IPS-NIHi7 (cell line): ENCODE measurements around the gene GOLGA8M.
A peak's percentile ranks its signal among the peaks of the same experiment; 100 is the strongest.
"Not testable (repeated sequence)": the region's sequence is repeated elsewhere in the genome, so short reads cannot be mapped to it uniquely, and the experiment has no call there.

Source experiments
- DNase-seq: peaks from one replicate; pipeline ENCODE4 v3.0.0; 2012; ENCODE audit warnings: mixed read lengths; ENCODE audit errors: extremely low spot score

The GOLGA8M gene, protein sequence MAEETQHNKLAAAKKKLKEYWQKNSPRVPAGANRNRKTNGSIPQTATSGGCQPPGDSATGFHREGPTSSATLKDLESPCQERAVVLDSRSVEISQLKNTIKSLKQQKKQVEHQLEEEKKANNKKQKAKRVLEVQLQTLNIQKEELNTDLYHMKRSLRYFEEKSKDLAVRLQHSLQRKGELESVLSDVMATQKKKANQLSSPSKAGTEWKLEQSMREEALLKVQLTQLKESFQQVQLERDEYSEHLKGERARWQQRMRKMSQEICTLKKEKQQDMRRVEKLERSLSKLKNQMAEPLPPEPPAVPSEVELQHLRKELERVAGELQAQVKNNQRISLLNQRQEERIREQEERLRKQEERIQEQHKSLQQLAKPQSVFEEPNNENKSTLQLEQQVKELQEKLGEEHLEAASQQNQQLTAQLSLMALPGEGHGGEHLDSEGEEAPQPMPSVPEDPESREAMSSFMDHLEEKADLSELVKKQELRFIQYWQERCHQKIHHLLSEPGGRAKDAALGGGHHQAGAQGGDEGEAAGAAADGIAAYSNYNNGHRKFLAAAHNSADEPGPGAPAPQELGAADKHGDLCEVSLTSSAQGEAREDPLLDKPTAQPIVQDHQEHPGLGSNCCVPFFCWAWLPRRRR

DNA sequence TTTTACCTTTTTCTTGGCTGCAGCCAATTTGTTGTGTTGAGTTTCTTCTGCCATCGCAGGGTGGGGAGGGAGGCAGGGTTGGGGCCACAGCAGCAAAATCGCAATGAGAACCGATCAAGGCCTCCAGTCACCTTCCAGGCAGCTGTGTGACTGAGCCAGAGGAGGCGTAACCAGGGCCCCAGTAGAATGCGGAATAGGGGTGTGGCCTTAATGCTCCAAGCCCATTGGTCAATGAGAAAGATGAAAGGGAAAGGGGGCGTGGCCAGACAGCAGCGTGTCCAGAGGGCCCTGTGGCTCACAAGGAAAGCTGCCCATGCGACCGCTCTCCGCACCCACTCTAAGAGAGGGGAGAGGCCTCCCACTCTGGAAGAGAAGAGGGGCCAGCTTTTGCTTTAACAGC is at the start of gene GOLGA8M:
GOLGA8M (minus strand) TSS at position 152 of the 400 bp plus-strand sequence; CDS start at position 54, 98 bp downstream.
- not testable (repeated sequence) for DNase-seq

DNA sequence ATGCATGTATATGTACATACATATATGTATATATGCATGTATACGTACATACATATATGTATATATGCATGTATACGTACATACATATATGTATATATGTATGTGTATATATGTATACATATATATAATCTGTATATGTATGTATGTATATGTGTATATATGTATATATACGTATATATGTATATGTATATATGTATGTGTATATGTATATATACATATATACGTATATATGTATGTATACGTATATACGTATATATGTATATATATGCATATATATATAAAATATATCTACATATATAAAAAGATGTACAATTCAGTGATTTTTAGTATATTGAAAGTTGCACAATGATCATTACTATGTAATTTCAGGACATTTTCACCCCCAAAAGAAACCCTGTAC is 30.7 kb upstream of the GOLGA8M start:
- DNase-seq = not testable (repeated sequence)

DNA sequence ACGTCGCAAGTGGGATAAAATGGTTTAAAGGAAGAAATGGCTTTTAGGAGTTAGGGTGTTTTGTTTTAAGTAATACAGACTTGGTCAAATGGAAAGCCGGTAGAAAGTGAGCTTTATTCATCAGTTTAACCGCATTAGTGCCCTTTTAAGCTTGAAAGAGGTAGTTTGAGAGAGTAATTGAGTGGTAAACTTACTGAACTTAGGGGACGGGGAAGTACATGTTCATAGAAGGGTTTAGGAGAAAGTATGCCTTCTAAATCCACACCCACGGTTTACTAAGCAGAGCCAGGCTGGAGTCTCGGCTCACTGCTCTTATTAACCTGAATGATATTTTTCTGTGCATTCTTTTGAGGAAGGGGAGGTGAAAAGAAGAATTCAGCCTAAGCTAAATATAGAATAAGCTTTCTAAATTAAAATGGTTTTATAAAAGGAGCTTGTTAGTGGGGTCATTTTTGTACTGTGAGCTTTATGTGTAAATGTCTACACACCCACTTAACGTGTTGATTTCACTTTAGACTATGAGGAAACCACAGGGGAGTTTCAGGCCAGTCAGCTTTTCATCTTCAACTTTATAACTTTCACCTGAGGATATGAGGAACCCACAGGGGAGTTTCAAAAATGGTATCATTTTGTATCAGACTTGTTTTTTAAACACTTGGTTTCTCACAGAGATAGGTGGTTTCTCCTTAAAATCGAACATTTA is 26.5 kb upstream of the GOLGA8M start:
- not testable (repeated sequence) for DNase-seq

DNA sequence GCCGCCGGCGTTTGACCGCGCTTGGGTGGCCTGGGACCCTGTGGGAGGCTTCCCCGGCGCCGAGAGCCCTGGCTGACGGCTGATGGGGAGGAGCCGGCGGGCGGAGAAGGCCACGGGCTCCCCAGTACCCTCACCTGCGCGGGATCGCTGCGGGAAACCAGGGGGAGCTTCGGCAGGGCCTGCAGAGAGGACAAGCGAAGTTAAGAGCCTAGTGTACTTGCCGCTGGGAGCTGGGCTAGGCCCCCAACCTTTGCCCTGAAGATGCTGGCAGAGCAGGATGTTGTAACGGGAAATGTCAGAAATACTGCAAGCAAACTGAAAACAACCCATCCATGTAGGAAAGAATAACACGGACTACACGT is 26.0 kb upstream of the GOLGA8M start:
- not testable (repeated sequence) for DNase-seq

DNA sequence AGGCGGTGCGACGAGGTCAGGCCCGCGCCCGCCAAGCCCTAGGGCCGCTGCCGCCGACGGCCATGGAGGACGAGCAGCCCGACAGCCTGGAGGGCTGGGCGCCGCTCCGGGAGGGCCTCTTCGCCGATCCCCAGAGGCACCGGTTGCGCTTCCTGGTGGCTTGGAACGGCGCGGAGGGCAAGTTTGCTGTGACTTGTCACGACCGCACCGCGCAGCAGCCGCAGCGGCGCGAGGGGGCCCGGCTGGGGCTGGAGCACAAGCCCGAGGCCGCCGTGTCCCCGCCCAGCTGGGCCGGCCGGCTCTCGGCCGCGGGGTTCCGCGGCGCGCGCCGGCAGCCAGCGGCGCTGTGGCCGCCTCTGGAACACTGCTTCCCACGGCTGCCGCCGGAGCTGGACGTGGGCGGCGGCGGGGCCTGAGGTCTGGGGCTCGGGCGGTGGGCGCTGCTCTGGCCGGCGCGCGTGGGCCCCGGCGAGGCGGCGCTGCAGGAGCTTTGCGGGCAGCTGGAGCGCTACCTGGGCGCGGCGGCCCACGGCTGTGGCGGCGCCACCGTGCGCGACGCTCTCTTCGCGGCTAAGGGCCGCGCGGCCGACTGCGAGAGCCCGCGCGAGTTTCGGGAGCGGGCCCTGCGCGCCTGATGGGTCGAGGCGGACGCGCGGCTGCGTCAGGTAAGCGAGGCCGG is 25.4 kb upstream of the GOLGA8M start:
- not testable (repeated sequence) for DNase-seq

DNA sequence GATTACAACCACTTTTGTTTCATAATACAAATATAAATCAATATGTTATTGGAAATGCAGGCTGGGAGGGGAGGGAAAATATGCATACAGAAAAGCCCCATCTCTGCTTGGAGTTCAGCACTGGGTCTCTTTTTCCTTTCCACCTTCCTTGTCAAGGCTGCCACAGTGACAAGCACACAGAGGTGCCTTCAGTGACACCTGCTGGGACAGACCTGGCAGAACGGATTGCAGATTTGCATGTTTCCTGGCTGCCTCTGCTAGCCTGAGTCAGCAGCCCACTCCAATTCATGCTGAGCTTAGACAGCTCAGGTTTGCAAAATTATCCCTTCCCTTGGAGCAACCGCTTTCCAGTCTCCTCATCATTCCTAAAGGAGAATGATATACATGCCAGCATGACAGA is 15.8 kb upstream of the GOLGA8M start:
- DNase-seq = not testable (repeated sequence)

DNA sequence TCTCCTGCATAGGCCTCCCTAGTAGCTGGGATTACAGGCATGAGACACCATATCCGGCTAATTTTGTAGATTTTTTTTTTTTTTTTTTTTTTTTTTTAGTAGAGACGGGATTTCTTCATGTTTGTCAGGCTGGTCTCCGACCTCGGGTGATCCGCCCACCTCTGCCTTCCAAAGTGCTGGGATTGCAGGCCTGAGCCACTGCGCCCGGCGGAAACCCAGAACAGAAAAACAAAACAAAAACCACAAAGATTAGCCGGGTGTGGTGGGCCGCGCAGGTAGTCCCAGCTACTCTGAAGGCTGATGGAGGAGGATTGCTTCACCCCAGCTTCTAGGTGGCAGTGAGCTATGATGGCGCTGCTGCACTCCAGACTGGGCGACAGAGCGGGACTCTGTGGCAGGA is 14.8 kb upstream of the GOLGA8M start:
- DNase-seq = not testable (repeated sequence)

DNA sequence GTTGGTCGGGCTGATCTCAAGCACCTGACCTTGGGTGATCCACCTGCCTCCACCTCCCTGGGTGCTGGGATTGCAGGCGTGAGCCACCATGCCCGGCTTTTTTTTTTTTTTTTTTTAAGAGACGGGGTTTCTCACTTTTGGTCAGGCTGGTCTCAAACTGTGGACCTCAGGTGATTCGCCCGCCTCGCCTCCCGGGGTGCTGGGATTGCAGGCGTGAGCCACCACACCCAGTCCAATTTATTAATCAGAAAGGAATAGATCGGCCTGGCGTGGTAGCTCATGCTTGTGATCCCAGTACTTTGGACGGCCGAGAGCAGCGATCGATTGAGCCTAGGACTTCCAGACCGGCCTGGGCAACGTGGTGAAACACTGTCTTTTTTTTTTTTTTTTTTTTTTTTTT is 13.9 kb upstream of the GOLGA8M start:
- DNase-seq = no peak

DNA sequence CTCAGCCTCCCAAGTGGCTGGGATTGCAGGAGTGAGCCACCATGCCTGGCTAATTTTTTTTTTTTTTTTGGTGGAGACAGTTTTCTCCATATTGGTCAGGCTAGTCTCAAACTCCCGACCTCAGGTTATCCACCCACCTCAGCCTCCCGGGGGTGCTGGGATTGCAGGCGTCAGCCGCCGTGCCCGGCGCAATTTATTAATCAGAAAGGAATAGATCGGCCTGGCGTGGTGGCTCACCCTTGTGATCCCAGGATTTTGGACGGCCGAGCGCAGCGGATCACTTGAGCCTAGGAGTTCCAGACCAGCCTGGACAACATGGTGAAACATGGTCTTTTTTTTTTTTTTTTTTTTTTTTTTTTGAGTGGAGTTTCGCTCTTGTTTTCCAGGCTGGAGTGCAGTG is 13.3 kb upstream of the GOLGA8M start:
- DNase-seq = no peak

DNA sequence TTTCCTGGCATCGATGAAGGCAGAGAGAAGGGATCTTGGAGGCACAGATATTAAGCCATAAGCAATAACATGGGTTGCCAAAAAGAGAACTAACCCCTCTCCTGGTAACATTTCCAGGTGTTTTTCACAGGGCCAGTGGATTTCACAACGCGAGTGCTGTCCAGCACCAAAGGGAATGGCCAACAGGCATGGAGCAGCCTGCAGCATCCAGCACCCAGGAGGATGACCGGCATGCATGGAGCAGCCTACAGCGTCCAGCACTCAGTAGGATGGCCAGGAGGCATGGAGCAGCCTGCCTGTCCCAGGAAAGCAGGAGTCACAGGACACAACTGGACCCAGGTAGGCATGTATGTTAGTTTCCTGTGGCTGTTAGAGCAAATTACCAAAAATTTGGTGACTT is 11.8 kb upstream of the GOLGA8M start:
- DNase-seq = peak; percentile 4

DNA sequence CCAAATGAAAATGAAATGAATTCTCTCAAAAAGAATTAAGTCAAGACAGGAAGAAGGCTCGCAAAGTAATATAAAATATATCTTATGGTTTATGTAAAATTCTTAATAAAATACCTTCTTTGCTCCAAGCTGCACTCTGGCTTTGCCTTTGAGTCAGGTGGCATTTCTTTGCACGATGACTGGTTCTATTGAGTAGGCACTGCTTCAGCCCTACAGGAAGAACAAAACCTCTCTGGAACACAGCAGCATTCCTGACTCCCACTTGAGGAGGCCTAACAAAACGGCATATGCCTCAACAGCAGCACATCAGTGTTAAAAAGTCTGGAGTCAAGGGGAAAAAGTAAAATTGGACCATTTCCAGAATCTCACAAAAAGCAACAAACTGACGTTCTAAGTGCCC is 7.4 kb upstream of the GOLGA8M start:
- not testable (repeated sequence) for DNase-seq

DNA sequence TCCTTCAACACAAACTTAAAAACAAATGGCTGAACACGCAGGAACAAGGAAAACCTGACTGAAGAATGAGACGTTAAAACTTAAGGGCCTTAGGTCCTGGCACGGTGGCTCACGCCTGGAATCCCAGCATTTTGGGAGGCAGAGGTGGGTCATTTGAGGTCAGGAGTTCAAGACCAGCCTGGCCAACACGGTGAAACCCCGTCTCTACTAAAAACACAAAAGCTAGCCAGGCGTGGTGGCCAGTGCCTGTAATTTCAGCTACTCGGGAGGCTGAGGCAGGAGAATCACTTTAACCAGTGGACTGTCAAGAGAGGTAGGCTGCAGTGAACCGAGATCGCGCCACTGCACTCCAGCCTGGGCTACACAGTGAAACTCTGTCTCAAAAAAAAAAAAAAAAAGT is 6.4 kb upstream of the GOLGA8M start:
- not testable (repeated sequence) for DNase-seq

DNA sequence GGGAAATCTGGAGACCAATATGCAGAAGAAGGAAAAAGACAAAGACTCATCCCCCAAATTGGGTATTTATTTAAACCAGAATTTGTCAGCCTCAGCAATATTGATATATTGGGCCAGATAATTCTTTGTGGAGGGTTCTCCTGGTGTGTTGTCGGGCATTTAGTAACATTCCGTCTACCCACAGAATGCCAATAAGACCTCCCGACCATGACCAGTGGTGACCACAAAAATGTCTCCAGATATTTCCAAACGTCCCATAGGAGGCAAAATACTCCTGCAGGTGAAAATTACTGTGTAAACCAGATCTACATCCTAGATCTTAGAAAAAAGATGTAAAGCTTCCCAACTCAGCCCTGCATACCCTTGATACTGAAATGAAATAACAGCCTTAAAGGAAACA is 2.0 kb upstream of the GOLGA8M start:
- not testable (repeated sequence) for DNase-seq

DNA sequence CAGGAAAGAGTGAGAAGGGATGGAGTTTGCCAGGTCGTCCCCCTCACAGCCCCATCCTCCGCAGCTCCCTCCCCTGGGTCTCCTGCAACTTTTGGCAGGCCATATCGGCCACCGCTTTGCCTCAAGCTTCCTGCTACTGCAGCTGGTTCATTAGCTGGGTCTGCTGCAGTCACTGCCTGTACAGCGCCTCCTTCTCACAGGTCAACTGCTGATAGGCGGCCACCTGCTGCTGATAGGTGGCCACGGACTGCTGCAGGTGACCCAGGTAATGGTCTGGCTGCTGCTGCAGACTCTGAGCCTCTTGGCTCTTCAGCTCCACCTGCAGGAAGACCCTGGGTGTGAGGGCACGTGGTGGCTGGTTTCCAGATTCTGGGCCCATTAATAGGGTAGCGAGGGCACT is 8.3 kb downstream of the GOLGA8M start:
- peak; percentile 7 for DNase-seq

DNA sequence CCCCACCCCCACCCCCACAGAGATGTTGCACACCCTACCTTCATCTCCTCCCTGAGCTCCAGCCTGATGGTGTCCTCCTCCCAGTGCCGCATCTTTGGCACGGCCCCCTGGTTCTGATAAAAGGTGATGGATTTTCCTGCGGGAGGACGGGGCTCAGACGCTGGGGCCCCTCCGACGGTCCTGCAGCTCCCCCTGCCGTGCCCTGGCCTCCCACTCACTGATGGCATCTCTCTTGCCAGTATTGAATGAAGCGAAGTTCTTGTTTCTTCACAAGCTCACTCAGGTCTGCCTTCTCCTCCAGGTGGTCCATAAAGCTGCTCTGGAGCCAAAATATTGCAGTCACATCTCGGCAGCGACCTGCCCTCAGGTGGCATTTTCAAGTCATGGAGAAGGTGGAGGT is 9.8 kb downstream of the GOLGA8M start:
- not testable (repeated sequence) for DNase-seq

DNA sequence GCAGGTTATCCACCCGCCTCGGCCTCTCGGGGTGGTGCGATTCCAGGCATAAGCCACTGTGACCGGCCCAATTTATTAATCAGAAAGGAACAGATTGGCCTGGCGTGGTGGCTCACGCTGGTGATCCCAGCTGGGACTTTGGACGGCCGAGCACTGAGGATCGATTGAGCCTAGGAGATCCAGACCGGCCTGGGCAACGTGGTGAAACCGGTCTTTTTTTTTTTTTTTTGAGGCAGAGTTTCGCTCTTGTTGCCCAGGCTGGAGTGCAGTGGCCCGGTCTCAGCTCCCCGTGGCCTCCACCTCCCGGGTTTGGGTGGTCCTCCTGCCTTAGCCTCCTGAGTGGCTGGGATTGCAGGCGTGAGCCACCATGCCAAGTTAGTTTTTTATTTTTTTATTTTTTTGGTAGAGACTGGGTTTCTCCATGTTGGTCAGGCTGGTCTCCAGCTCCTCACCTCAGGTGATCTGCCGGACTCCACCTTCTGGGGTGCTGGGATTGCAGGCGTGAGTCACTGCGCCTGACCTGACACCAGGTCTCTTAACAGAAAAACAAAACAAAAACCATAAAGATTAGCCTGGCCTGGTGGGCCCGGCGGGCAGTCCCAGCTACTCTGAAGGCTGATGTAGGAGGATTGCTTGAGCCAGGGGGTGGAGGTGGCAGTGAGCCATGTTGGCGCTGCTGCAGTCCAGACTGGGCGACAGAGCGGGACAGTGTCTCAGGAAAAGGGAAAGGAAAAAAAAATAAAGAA is 18.0 kb downstream of the GOLGA8M start:
- not testable (repeated sequence) for DNase-seq

DNA sequence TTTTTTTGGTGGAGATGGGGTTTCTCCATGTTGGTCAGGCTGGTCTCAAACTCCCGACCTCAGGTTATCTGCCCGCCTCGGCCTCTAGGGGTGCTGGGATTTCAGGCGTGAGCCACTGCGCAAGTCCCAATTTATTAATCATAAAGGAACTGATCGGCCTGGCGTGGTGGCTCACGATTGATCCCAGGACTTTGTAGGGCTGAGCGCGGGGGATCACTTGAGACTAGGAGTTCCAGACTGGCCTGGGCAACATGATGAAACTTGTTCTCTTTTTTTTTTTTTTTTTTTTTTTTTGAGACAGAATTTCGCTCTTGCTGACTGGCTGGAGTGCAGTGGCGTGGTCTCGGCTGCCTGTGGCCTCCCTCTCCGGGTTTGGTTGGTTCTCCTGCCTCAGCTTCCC is 19.2 kb downstream of the GOLGA8M start:
- DNase-seq = not testable (repeated sequence)

DNA sequence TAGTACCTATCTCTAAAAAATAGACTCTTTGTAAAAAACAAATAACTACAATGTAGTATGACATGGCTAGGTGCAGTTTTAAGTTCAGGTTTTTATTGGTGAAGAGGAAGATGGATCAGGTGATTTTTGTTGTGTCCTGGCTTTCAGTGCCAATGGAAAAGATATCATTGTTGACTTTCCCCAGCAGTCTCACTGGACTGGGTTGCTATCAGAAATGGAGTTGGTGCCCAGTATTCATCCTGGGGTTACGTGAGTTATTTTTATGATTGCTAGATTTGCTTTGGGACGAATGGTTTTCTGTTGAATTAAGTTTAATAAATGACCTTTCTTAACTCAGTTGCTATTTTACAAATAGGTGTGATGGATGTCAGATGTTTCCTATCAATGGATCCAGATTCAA is 38.7 kb downstream of the GOLGA8M start:
- not testable (repeated sequence) for DNase-seq

DNA sequence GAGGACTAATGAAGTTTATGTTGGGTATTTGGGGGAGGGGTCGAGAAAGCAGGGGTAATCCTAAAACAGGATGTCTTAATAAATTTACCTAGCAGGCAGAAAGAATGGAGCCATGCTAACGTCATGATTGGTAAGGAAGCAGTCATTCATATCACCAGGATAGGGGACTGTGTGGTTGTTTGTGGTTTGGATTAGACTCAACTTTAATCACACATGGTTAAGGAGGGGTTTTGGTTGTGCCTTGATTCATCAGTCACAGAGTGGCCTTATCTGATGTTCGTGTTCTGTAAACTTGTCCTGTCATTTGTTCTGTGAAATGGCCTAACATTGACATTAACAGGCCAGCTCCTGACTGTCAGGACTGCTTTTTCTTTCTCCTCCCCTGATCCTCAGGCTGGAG is 40.1 kb downstream of the GOLGA8M start:
- not testable (repeated sequence) for DNase-seq

DNA sequence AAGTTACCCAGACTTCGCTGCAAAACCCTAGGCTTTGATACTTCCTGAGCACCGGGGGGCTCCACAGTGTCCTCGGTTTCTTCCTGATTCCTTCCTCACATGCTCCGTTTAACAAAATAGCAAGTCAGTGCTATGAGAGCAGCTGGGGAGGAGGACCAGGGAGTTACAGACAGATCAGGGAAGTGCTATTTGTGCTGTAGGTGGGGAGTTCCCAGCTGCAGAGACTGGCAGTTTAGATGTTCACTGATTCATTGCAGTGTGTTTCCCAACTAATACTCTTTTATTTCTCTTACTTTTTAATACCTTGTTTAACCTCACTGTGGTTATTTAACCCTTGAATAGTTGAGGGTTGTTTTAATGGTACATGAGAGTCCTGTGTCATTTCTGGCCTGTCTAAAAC is 45.8 kb downstream of the GOLGA8M start:
- DNase-seq = not testable (repeated sequence)

DNA sequence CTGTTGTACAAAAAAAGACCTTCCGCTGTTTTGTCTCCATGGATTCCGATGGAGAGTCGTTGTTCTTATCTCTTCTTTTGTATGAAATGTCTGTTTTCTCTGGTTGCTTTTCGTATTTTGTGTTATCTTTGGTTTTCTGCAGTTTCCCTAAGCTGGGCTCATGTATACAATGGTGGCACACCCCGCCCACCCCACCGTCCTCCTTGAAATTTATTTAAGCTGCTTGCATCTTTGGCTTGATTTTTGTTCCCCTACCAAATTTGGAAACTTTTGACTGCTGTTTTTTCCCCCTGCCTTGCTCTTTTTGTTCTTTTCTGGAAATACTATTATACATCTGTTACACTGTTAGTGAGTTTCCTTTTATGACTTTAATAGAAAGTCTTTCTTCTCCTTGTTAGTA is 47.6 kb downstream of the GOLGA8M start:
- not testable (repeated sequence) for DNase-seq
